Lower leg skin (tissue), 3 donors: ENCODE data around the gene POLR1B.

Experiments used
- CTCF ChIP-seq, 3 donors: fragments of 450-650 bp; IDR thresholded peaks; one replicate each; pipeline ENCODE4 v1.5.1; 2016; ENCODE audit warnings: antibody characterized with exemption in 3 of 3, mild to moderate bottlenecking in 3 of 3, moderate library complexity in 2 of 3
- POLR2A ChIP-seq, 2 donors: fragments of 450-650 bp; IDR thresholded peaks; one replicate each; pipeline ENCODE4 v1.6.1; 2016 to 2017; ENCODE audit warnings: antibody characterized with exemption in 2 of 2, mild to moderate bottlenecking in 1 of 2, moderate library complexity in 1 of 2

GRCh38 chr2:112618383-112618782 is 76.1 kb downstream of the POLR1B start:
- no peak for TF ChIP-seq CTCF (IDR thresholded peaks at IDR 0.05)
- no peak for TF ChIP-seq POLR2A (IDR thresholded peaks at IDR 0.05)
